GM18498 (cell line): ENCODE results near the gene ZBTB44.

Source experiments
- ATAC-seq: cut with Tn5 transposase; IDR thresholded peaks from one replicate; pipeline ENCODE4 v1.9.1; 2021; ENCODE audit warnings: mild to moderate bottlenecking, moderate library complexity; ENCODE audit not compliant: unreplicated experiment

The ZBTB44 gene

GRCh38 chr11:130180491-130180890 lies 134.2 kb downstream of the ZBTB44 start:
- no peak for ATAC-seq

- no peak for ATAC-seq
Measured at GRCh38 chr11:130179396-130180306, 135.1 kb downstream of the ZBTB44 start.

GRCh38 chr11:130178441-130179339 lies 136.0 kb downstream of the ZBTB44 start:
- ATAC-seq = no peak

GRCh38 chr11:130177782-130178181 lies 136.9 kb downstream of the ZBTB44 start:
- no peak for ATAC-seq
